NCI-H128 (cell line): ENCODE data around the gene WFDC9.
"Not testable (repeated sequence)": the region's sequence is repeated elsewhere in the genome, so short reads cannot be mapped to it uniquely, and the experiment has no call there.

ENCODE experiments used
- DNase-seq: peaks from one replicate; lab custom pipeline; 2025; ENCODE audit not compliant: unreplicated experiment; lab: John Stamatoyannopoulos, UW

Gene WFDC9

GRCh38 chr20:45593498-45593897, 37.6 kb downstream of the WFDC9 start:
- DNase-seq = no peak

DNA sequence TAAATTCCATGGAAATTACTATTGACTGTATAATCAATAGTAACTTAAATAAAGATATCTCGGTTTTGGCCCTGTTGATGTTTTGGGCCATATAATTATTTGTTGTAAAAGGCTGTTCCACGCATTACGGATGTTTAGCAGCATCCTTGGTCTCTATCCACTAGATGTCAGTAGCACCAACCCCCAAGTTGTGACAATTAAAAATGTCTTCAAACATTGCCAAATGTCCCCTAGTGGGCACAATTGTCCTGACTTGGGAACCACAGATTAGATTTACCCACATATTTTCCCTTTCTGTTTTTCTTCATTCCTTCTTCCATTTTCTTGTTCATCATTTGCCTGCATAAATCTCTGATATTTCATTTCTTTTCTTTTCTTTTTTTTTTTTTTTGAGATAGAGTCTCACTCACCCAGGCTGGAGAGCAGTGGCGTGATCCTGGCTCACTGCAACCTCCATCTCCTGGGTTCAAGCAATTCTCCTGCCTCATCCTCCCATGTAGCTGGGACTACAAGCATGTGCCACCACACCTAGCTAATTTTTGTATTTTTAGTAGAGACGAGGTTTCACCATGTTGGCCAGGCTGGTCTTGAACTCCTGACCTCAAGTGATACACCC, 38.4 kb downstream of the WFDC9 start:
- DNase-seq = no peak

- no peak for DNase-seq
Measured at GRCh38 chr20:45589725-45590124, 41.4 kb downstream of the WFDC9 start.

- no peak for DNase-seq
Measured at GRCh38 chr20:45588800-45589199, 42.3 kb downstream of the WFDC9 start.

GRCh38 chr20:45585986-45586385, 45.1 kb downstream of the WFDC9 start:
- not testable (repeated sequence) for DNase-seq

GRCh38 chr20:45584294-45584693, 46.8 kb downstream of the WFDC9 start:
- not testable (repeated sequence) for DNase-seq

DNA sequence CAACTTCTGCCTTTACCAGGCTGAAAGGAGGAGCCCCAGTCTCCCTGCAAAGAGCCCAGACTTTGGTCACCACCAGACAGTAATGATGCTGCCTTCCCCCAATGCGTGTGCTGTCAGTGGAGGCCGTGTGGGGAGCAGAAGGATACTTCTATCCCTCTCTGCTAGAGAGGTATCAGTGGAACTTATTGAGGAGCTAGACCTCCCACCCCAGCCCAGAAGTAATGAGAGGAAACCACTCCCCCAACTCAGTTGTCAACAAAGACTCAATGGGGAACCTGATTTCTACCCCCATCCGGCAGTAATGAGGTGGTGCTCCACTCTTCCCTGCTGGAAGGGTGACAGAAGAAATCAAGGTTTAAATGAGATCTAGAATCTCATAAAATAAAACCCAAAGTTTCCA, 47.6 kb downstream of the WFDC9 start:
- DNase-seq = no peak

GRCh38 chr20:45581702-45582101, 49.4 kb downstream of the WFDC9 start:
- DNase-seq = no peak

- no peak for DNase-seq
Measured at GRCh38 chr20:45579184-45579583, 51.9 kb downstream of the WFDC9 start, which contains the start of gene WFDC8. Gene WFDC8 (minus strand): TSS chr20:45579284. CDS start chr20:45579247, 37 bp downstream.

DNA sequence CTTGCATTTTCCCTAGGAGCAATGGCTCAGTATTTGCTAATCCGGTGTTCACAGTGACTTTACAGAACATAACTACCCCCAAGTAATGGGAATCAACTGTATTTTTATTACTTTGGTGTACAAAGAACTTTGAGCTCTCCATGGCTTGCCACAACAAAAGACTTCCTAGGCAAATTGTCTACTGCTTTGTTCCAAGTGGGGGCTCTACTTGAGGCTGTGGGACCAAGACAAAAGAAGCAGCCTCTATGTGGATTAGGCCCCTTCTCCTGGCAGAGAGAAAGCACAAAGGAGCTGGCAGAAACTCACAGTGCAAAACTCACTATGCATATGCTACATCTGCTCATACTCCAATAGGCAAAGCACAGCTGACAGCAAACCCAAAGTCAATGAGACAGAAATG, 52.9 kb downstream of the WFDC9 start:
- DNase-seq = no peak

GRCh38 chr20:45576995-45577394, 54.1 kb downstream of the WFDC9 start:
- DNase-seq = no peak

- DNase-seq = no peak
Measured at GRCh38 chr20:45575931-45576330, 55.2 kb downstream of the WFDC9 start.

- DNase-seq = not testable (repeated sequence)
Measured at GRCh38 chr20:45569650-45570049, 61.4 kb downstream of the WFDC9 start.

- DNase-seq = no peak
Measured at GRCh38 chr20:45564760-45565276, 66.3 kb downstream of the WFDC9 start.
